Measurements from ENCODE around the gene COL11A2.

Gene COL11A2

DNA sequence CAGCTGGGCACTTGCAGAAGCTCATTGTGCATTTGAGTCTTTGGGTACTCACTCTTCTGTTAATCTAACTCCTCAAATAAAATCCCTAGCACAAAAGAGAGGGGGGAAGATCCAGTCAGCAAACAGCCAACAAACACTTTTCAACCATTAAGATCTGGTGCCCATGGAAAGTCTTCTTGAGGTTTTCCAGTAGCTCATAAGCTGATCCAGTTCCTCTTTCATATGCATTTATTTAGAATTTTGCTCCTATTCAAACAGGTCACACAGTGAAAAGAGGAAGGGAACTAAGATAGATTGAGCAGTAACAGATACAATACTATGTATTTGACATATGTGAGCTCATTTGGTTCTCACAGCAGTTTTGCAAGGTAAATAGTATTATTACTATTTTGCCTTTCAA is 77.9 kb downstream of the COL11A2 start:
- no peak for DNase-seq

DNA sequence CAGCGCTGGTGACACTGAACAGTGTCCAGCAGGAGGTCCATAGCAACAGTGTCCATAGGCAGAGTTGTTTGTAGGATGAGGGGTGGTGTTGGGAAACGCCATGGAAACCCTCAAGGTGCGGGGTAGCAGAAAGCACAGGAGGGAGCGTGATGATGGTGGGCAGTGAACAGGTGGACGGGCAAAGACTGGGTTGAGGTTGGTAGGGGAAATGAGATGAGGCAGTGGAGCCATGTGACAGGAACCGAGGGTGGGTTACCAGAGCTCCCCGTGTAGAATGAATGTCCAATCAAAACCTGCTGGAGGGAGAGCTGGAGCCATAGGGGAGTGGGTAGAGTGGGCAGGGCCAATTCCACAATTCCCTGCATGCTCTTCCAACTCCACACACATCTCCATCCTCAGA is 78.5 kb downstream of the COL11A2 start:
- no peak for DNase-seq

All from GDM1 (cell line).